Thymus (tissue), 11 donors: ENCODE results near the gene ZNF593OS. TPM values are rescaled to one million over a fixed set of nuclear protein-coding genes. Genes with fewer than 3 reads are reported as not detected.
A peak's percentile ranks its signal among the peaks of the same experiment; 100 is the strongest.

Source experiments
- DNase-seq, 9 donors: peaks; one replicate each; pipeline ENCODE4 v3.0.0-alpha.2; 2013; ENCODE audit warnings: low spot score in 9 of 9, low read depth in 6 of 9, missing footprints in 1 of 9
- H3K27ac ChIP-seq, 2 donors: one replicate each; pipeline ENCODE4 v1.5.1; 2013; ENCODE audit warnings: control low read depth in 1 of 2, low read depth in 1 of 2, low read length in 1 of 2, mild to moderate bottlenecking in 1 of 2, moderate library complexity in 1 of 2
- H3K27me3 ChIP-seq, 2 donors: one replicate each; pipeline ENCODE4 v1.5.1; 2013; ENCODE audit warnings: low read length in 1 of 2; ENCODE audit not compliant: control insufficient read depth in 2 of 2, insufficient read depth in 1 of 2
- H3K36me3 ChIP-seq, 2 donors: one replicate each; pipeline ENCODE4 v1.5.1; 2013; ENCODE audit warnings: low read length in 1 of 2, mild to moderate bottlenecking in 1 of 2, moderate library complexity in 1 of 2; ENCODE audit not compliant: control insufficient read depth in 2 of 2, insufficient read depth in 2 of 2
- H3K4me1 ChIP-seq, 2 donors: one replicate each; pipeline ENCODE4 v1.5.1; 2013; ENCODE audit warnings: low read length in 2 of 2; ENCODE audit not compliant: control insufficient read depth in 2 of 2, insufficient read depth in 2 of 2
- H3K4me3 ChIP-seq, 2 donors: one replicate each; pipeline ENCODE4 v1.5.1; 2013; ENCODE audit warnings: low read length in 2 of 2, control low read depth in 1 of 2, mild to moderate bottlenecking in 1 of 2
- H3K9me3 ChIP-seq, 2 donors: one replicate each; pipeline ENCODE4 v1.5.1; 2013; ENCODE audit warnings: low read length in 1 of 2, mild to moderate bottlenecking in 1 of 2; ENCODE audit not compliant: control insufficient read depth in 2 of 2, insufficient read depth in 1 of 2
- WGBS: extraction: QIAGEN DNeasy Blood & Tissue Kit; methylation state at CpG from one replicate; pipeline ENCODE4 v1.1.7; 2013; 5-methylcytosine and 5-hydroxymethylcytosine counted together
- polyA plus RNA-seq: library from polyadenylated mRNA; stranded (reverse); fragments of 200-250 nt; gene quantifications from one replicate; pipeline ENCODE4 v1.2.3, GENCODE V29; 2013
- total RNA-seq: library from RNA; stranded (reverse); fragments of 120-200 nt; gene quantifications from one replicate; pipeline ENCODE4 v1.2.4, GENCODE V29; 2013
- donor health status: healthy.

The ZNF593OS gene
- total and polyA plus RNA-seq, 2 donors, result 0.87 TPM; not detected in 1

DNA sequence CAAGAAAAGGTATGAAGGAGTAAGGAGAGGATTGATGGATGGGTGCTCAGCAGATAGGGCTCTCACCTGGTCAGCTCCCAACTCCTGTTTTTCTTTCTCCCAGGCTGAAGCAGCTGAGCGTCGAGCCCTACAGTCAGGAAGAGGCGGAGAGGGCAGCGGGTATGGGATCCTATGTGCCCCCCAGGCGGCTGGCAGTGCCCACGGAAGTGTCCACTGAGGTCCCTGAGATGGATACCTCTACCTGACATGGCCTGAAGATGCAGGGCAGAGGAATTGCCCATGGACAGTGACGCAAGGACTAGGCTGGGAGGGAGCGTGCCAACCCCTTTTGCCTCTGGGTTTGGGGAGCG lies 1.2 kb downstream of the ZNF593OS start:
- H3K27me3 ChIP-seq, result peaks cover 0 to 24% of the 10 kb centered on the region in 2 donors
- 90% methylated on average over 9 of the region's 9 CpGs for WGBS
- no peak overlapping the region for H3K27ac ChIP-seq
- DNase-seq, result no peak
- H3K4me3 ChIP-seq, result peak overlapping the region; percentile 67 to 87
- peaks cover 10 to 27% of the 10 kb centered on the region in 2 donors for H3K4me1 ChIP-seq
- peaks cover 2 to 3% of the 10 kb centered on the region in 2 donors for H3K36me3 ChIP-seq
- H3K9me3 ChIP-seq, result no peaks in the 10 kb centered on the region

DNA sequence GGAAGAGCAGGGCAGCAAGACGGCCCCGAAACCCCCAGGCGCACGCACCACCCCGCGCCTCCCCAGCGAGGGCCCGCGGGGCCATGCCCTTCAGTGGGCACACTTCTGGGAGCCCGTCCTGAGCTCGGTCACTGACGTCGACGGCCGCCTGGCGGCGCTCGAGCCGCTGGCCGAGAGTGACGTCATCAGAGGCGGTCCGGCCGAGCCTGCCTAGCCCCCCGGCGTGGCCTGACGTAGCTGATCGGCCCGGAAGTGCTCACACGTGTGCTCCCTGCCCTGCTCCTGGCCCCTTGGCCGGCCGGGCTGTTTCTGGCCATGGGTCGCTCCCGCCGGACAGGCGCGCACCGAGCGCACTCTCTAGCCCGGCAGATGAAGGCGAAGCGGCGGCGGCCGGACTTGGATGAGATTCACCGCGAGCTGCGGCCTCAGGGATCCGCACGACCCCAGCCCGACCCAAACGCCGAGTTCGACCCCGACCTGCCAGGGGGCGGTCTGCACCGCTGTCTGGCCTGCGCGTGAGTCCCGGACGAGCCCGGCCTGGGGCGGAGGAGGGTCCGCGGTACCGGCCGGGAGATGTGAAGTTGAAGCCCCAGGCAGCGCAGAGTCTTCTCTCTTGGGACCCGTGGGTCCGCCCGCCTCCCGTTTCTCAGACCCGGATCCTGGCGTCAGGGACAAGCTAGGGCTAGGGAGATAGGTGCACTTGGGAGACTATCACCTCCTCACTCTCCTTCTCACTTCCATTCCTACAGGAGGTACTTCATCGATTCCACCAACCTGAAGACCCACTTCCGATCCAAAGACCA lies 1.8 kb downstream of the ZNF593OS start, which contains the start of gene ZNF593:
Gene ZNF593 (plus strand): TSS at position 240 of the 803 bp plus-strand sequence. CDS start 76 bp downstream, at position 316.
- H3K27ac ChIP-seq, result peak within 1 kb of the TSS in 1 of 2 donors; percentile 68
- WGBS, result 2% methylated on average over 76 of the region's 76 CpGs
- peaks cover 2 to 3% of the 10 kb centered on the region in 2 donors for H3K36me3 ChIP-seq
- H3K4me3 ChIP-seq, result peak within 1 kb of the TSS; percentile 67 to 87
- peaks cover 10 to 27% of the 10 kb centered on the region in 2 donors for H3K4me1 ChIP-seq
- H3K27me3 ChIP-seq, result peaks cover under 1 to 27% of the 10 kb centered on the region in 2 donors
- peak in 6 of 9 donors; percentile 49 to 77 (median 63) for DNase-seq
- no peaks in the 10 kb centered on the region for H3K9me3 ChIP-seq

DNA sequence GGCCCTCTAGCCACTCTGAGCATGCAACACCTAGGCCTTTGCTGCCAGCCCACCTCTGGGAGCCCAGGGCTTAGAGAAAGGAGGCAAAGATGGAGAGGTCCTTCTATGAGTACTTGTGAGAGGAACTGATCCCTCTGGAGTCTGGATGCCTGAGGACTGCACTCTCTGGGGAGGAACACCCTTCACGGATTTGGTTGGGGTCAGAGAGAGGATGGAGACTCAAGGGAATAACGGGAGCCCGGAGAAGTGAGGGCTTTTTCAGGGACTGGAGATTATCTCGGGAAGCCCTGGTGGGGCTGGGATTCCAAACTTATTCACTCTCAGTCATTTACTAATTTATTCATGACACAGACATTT lies 2.5 kb downstream of the ZNF593OS start:
- H3K36me3 ChIP-seq, result peaks cover 2 to 3% of the 10 kb centered on the region in 2 donors
- DNase-seq, result no peak
- peaks cover 14 to 32% of the 10 kb centered on the region in 2 donors for H3K4me1 ChIP-seq
- WGBS, result 93% methylated on average over 4 of the region's 4 CpGs
- peak overlapping the region in 1 of 2 donors; percentile 67 for H3K4me3 ChIP-seq
- peaks cover 3 to 33% of the 10 kb centered on the region in 2 donors for H3K27me3 ChIP-seq
- no peak overlapping the region for H3K27ac ChIP-seq
- no peaks in the 10 kb centered on the region for H3K9me3 ChIP-seq

DNA sequence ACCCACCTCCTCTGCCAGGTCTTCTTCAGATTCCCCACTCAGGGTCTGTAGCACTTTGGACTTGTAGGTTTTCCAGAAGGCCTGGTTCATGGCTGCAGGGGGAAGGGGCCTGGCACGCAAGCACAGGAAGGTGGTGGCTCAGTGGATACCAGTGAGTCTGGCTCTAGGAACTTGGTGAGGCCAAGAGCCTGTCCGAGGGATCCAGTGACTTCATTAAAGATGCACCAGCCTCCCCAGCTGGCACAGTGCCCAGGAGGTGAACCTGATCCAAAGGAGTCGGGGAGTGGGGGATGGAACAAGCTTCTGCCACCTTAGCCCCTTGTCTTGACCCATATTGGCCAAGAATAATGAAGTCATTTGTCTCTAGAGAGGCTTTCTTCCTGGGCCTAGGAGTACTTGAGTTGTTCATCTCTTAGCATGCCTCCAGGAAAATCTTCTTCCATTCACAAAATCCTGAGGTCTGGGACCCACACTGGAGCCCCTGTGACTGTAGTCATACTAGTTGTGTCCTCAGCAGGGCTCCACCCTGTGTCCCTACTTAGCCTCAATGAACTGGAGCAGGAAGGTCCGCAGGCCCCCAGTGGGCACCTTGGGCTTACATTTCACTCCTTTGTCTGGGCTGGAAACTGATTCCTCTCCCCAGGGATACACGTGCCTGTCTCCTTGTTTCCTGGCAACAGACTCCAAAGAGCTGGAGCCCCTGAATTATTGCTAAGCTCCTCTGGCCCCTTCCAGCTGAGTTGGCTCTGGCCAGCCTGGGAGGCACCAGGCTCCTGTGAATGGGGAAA lies 3.0 kb downstream of the ZNF593OS start, which contains the start of gene C1orf232:
Gene C1orf232 (minus strand): TSS at position 554 of the 788 bp plus-strand sequence. CDS start 464 bp downstream, at position 90.
- peak within 1 kb of the TSS in 1 of 2 donors; percentile 68 for H3K27ac ChIP-seq
- H3K4me3 ChIP-seq, result peak within 1 kb of the TSS; percentile 67 to 87

DNA sequence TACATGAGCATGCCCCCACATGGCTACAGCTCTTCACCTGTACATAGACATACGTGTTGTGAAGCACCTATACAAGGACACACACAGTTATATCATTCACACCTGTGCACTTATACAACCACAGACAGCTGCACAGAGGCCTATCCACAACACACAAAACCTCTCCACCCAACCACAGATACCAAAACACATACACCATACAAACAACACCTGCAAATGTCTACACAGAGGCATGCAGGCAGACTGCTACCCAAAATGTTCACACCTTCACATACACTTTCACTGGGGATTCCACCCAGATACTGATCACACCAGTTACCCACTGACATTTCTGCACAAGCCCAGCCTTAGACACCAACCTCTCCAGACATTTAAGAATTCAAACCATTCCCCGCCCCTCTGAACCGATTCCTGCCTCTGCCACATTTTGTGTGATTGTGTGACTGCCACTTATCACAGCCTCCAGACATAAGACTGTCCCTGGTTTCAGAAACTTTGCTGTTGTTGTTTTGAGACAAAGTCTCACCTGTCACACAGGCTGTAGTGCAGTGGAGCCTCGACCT lies 4.8 kb downstream of the ZNF593OS start:
- Histone ChIP-seq H3K27me3 (peaks cover 19 to 55% of the 10 kb centered on the region in 2 donors), H3K27ac (no peak overlapping the region), H3K4me1 (peaks cover 15 to 43% of the 10 kb centered on the region in 2 donors), H3K4me3 (no peak overlapping the region), H3K9me3 (peaks cover 0 to 8% of the 10 kb centered on the region in 2 donors), H3K36me3 (peaks cover 2 to 3% of the 10 kb centered on the region in 2 donors)
- peak in 1 of 9 donors; percentile 39 for DNase-seq
- 77% methylated on average over 4 of the region's 4 CpGs for WGBS

More for the DNA sequence above, 3.0 kb downstream of the ZNF593OS start, which contains the start of gene C1orf232:
- H3K4me1 ChIP-seq, result peaks cover 15 to 37% of the 10 kb centered on the region in 2 donors
- H3K36me3 ChIP-seq, result peaks cover 2 to 3% of the 10 kb centered on the region in 2 donors
- no peak for DNase-seq
- H3K9me3 ChIP-seq, result no peaks in the 10 kb centered on the region
- H3K27me3 ChIP-seq, result peaks cover 6 to 38% of the 10 kb centered on the region in 2 donors
- 92% methylated on average over 5 of the region's 5 CpGs for WGBS

DNA sequence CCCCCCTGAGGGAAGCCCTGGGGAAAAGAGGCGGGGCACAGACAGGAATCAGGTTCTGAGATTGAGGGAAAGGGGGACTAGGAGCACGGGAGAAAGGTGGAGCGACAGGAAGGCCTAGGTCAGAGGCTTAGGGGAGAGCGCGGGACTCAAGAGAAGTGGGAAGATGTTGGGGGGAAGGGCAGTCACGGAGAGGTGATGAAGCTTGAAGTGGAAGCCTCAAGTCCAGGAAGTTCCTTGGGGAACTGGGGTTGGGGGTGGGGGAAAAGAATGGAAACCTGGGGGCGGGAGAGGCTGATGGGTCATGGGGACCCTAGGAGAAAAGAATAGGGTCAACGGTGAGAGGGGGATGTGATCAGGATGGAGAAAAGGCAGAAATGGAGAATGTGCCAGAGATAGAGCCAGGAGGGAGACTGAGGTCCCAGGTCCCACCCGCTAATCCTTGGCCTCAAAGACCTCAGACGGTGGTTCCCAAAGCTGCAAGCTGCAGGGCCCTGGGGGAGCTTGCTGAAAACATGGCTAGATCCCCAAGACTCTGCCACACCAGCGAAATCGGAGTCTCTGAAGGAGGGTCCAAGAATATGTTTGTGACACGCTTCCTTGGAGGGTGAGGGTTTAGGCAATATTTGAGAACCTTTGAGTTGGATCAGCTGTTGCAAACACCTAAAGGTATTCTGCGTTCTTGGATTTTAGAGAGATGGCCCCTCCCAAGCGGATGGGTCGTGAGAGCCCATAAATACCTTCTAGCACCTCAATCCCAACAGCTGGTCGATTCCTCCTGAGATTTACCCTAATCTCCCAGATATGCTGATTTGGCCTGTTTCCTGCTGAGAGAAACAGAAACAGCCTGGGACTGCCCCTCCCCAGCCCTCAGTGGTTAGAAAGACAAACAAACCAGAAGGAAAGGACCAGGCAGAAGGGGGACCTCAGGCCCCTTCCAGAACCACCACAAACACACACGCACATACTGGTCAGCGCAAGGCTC lies 6.5 kb downstream of the ZNF593OS start:
- WGBS, result 81% methylated on average over 19 of the region's 19 CpGs
- Histone ChIP-seq H3K4me1 (peaks cover 12 to 44% of the 10 kb centered on the region in 2 donors), H3K36me3 (no peaks in the 10 kb centered on the region), H3K4me3 (no peak overlapping the region), H3K27me3 (peaks cover 27 to 67% of the 10 kb centered on the region in 2 donors), H3K27ac (no peak overlapping the region), H3K9me3 (peaks cover 0 to 8% of the 10 kb centered on the region in 2 donors)
- no peak for DNase-seq

DNA sequence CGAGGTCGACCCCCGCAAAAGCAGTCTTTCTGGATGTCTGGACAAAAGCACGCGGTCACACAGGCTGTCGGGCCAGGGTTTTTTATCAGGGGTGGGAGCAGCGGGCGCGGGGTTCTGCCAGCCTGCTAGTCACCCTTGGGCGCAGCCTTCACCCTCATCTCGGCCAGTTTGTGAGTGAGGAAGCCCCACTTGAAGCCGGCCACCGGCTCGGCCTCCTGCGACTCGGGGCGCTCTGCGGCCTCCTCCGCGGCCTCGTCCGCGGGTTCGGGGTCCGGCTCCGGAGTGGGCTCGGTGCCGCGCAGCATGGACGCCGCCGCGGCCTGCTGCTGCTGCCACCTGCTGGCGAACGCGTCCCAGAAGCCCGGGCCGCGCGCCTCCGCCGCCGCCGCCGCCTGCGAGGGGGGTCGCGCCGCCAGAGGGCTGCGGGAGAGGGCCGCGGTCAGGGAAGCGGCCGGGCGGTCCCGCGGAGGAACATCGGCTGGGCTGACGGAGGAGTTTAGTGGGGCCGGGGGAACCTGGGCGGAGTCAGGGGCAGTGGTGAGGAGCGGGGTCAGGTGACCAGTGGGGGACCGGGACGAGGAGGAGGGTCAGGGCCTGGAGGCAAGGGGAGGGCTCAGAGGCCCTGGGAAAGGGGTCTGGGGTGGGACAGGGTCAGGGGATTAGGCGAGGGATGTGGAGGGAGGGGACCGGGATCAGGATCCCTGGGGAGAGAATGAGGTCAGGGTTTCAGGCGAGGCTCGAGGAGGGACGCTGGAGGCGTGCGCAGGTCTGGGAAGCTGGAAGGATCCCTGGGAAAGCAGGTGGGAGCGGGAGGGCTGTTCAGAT lies 7.4 kb downstream of the ZNF593OS start:
- peaks cover 27 to 61% of the 10 kb centered on the region in 2 donors for H3K27me3 ChIP-seq
- peaks cover 11 to 36% of the 10 kb centered on the region in 2 donors for H3K4me1 ChIP-seq
- H3K9me3 ChIP-seq, result peaks cover 0 to 8% of the 10 kb centered on the region in 2 donors
- DNase-seq, result peak in 1 of 9 donors; percentile 53
- no peaks in the 10 kb centered on the region for H3K36me3 ChIP-seq
- WGBS, result 14% methylated on average over 72 of the region's 72 CpGs
- H3K27ac ChIP-seq, result no peak overlapping the region
- peak overlapping the region in 1 of 2 donors; percentile 14 for H3K4me3 ChIP-seq
